K562 (cell line): ENCODE measurements around the gene FBXO8. TPM values are rescaled to one million over a fixed set of nuclear protein-coding genes. Genes with fewer than 3 reads are reported as not detected.
"Not testable (repeated sequence)": the region's sequence is repeated elsewhere in the genome, so short reads cannot be mapped to it uniquely, and the experiment has no call there.

Source experiments
- ATAC-seq: fragments of 200-7000 bp; cut with Tn5 transposase; 3 replicates; pipeline ENCODE4 v1.9.1; 2020; ENCODE audit warnings: moderate library complexity
- BruUV-seq: library from RNA; stranded (reverse); fragments of 400-500 nt; replicated peaks from 2 replicates; lab custom pipeline; 2021; lab: Mats Ljungman, UMichigan
- CTCF ChIA-PET: fragments of 300-600 bp; formaldehyde crosslinking; extraction: SDS; loops from one replicate; lab custom pipeline; 2021; ENCODE audit warnings: low intra/inter-chr PET ratio; lab: Yijun Ruan, JAX
- POLR2A ChIA-PET: fragments of 300-600, 350-650 bp; sonication (Branson Sonifier 250); formaldehyde crosslinking; extraction: SDS; loops from one replicate; lab custom pipeline; 2021; ENCODE audit warnings: antibody characterized with exemption, inconsistent platforms; lab: Yijun Ruan, JAX
- DNase-seq, 4 experiments: peaks; one replicate each; pipeline versions ENCODE4 v3.0.0 to v3.0.0-alpha.2; 2011 to 2018; ENCODE audit warnings: low spot score in 3 of 4, mixed read lengths in 3 of 4; ENCODE audit errors: extremely low read depth in 1 of 4
- FAIRE-seq: peaks from 2 replicates; lab custom pipeline; 2011; peaks lifted over from hg19 to GRCh38; lab: Jason Lieb, UNC
- H2AFZ ChIP-seq: 2 replicates; pipeline ENCODE4 v1.6.0; 2011; ENCODE audit warnings: low read depth, low read length, control low read depth, inconsistent platforms
- H3K27ac ChIP-seq: fragments of 200-600 bp; 3 replicates; pipeline ENCODE4 v1.8.0; 2011; ENCODE audit warnings: low read depth, mild to moderate bottlenecking, control low read depth, inconsistent platforms, low read length, moderate library complexity, mixed read lengths; ENCODE audit errors: extremely low read depth
- H3K27me3 ChIP-seq, 2 experiments: fragments of 300-600 bp in 1 of 2; 2 replicates in 1 of 2; 3 replicates in 1 of 2; pipeline versions ENCODE4 v1.6.0 to v1.8.0; 2011; ENCODE audit warnings: inconsistent platforms in 2 of 2, low read length in 2 of 2, mild to moderate bottlenecking in 1 of 2, mixed read lengths in 1 of 2, moderate library complexity in 1 of 2; ENCODE audit not compliant: control insufficient read depth in 2 of 2, insufficient read depth in 2 of 2
- H3K36me3 ChIP-seq: fragments of 300-600 bp; 3 replicates; pipeline ENCODE4 v1.8.0; 2011; ENCODE audit warnings: mild to moderate bottlenecking, low read length, inconsistent platforms; ENCODE audit not compliant: control insufficient read depth, insufficient read depth
- H3K4me1 ChIP-seq, 2 experiments: fragments of 200-600 bp in 1 of 2; replicated peaks in 1 of 2; 2 replicates in 1 of 2; 3 replicates in 1 of 2; pipeline versions ENCODE4 v1.5.1 to v1.8.0; 2011; ENCODE audit warnings: inconsistent platforms in 2 of 2, low read length in 2 of 2, mild to moderate bottlenecking in 1 of 2, mixed read lengths in 1 of 2, moderate library complexity in 1 of 2; ENCODE audit not compliant: control insufficient read depth in 2 of 2, insufficient read depth in 2 of 2
- H3K4me2 ChIP-seq: 2 replicates; pipeline ENCODE4 v1.6.1; 2011; ENCODE audit warnings: low read length, control low read depth, inconsistent platforms, mixed read lengths; ENCODE audit not compliant: insufficient read depth
- H3K4me3 ChIP-seq: fragments of 200-600 bp; sonication (generic), shearing (Covaris generic); 2 replicates; pipeline ENCODE4 v1.5.1; 2016; ENCODE audit warnings: control low read depth, inconsistent platforms
- H3K79me2 ChIP-seq: fragments of 200-600 bp; 3 replicates; pipeline ENCODE4 v1.8.0; 2011; ENCODE audit warnings: low read length, inconsistent platforms; ENCODE audit not compliant: control insufficient read depth, insufficient read depth
- H3K9ac ChIP-seq, 2 experiments: 2 replicates each; pipeline versions ENCODE4 v1.6.0 to v1.6.1; 2011; ENCODE audit warnings: low read depth in 2 of 2, low read length in 2 of 2, control low read depth in 1 of 2, inconsistent platforms in 1 of 2, mild to moderate bottlenecking in 1 of 2, mixed read lengths in 1 of 2; ENCODE audit not compliant: insufficient read depth in 1 of 2
- H3K9me1 ChIP-seq: one replicate; pipeline ENCODE4 v1.6.0; 2011; ENCODE audit warnings: inconsistent platforms, mild to moderate bottlenecking, low read length, moderate library complexity; ENCODE audit not compliant: control insufficient read depth, insufficient read depth
- H3K9me3 ChIP-seq: replicated peaks from 2 replicates; pipeline ENCODE4 v1.5.1; 2011; ENCODE audit warnings: low read depth, low read length, inconsistent platforms; ENCODE audit not compliant: control insufficient read depth, insufficient read depth
- H4K20me1 ChIP-seq: replicated peaks from 2 replicates; pipeline ENCODE4 v1.6.1; 2011; ENCODE audit warnings: low read length, inconsistent platforms, mixed read lengths; ENCODE audit not compliant: control insufficient read depth, insufficient read depth
- ADNP ChIP-seq: fragments of 200-800 bp; sonication (Bioruptor generic); IDR thresholded peaks from 2 replicates; pipeline ENCODE4 v1.6.1; 2016; ENCODE audit warnings: missing genetic modification characterization, missing compliant biosample characterization
- BRF2 ChIP-seq: IDR thresholded peaks from 3 replicates; pipeline ENCODE4 v1.6.1; 2011; ENCODE audit warnings: borderline replicate concordance, mild to moderate bottlenecking; ENCODE audit not compliant: insufficient read length, insufficient read depth
- ELF2 ChIP-seq: fragments of 250-450 bp; sonication (Bioruptor Pico); IDR thresholded peaks from 2 replicates; pipeline ENCODE4 v1.5.0; 2021; ENCODE audit warnings: mild to moderate bottlenecking
- EP400 ChIP-seq: fragments of 450-650 bp; IDR thresholded peaks from 2 replicates; pipeline ENCODE4 v1.6.1; 2017; ENCODE audit warnings: antibody characterized with exemption, mild to moderate bottlenecking, moderate library complexity
- HDGF ChIP-seq: fragments of 450-650 bp; IDR thresholded peaks from 2 replicates; pipeline ENCODE4 v1.6.1; 2016
- MCM3 ChIP-seq: fragments of 450-650 bp; IDR thresholded peaks from 2 replicates; pipeline ENCODE4 v1.6.1; 2016
- MNT ChIP-seq, 2 experiments: fragments of 450-650 bp; conservative IDR thresholded peaks; 2 replicates each; pipeline ENCODE4 v1.6.1; 2017; ENCODE audit warnings: mild to moderate bottlenecking in 2 of 2, moderate library complexity in 2 of 2
- NONO ChIP-seq, 2 experiments: fragments of 200-400 bp in 1 of 2; fragments of 450-650 bp in 1 of 2; formaldehyde crosslinking in 1 of 2; IDR thresholded peaks; 2 replicates each; pipeline ENCODE4 v1.6.1; 2017; ENCODE audit warnings: low read depth in 2 of 2, mild to moderate bottlenecking in 2 of 2, moderate library complexity in 2 of 2, low read length in 1 of 2
- PML ChIP-seq: IDR thresholded peaks from 2 replicates; pipeline ENCODE4 v1.6.1; 2012; ENCODE audit warnings: low read length, inconsistent platforms
- POLR2AphosphoS2 ChIP-seq: IDR thresholded peaks from 2 replicates; pipeline ENCODE4 v1.6.1; 2012; ENCODE audit warnings: low read length, improper control_type of control experiment
- POLR2AphosphoS5 ChIP-seq: IDR thresholded peaks from 2 replicates; pipeline ENCODE4 v1.6.1; 2011; ENCODE audit warnings: mild to moderate bottlenecking, low read depth, low read length, moderate library complexity; ENCODE audit not compliant: control insufficient read depth, insufficient read depth
- RBM34 ChIP-seq: fragments of 200-400 bp; formaldehyde crosslinking; IDR thresholded peaks from 2 replicates; pipeline ENCODE4 v1.6.1; 2018; ENCODE audit warnings: low read length, borderline replicate concordance; ENCODE audit not compliant: insufficient read depth
- RHOXF2B ChIP-seq: fragments of 250-450 bp; sonication (Bioruptor Pico); conservative IDR thresholded peaks from 2 replicates; pipeline ENCODE4 v1.5.1; 2021
- RNF2 ChIP-seq: sonication (generic); IDR thresholded peaks from 2 replicates; pipeline ENCODE4 v1.6.1; 2016
- SNAPC5 ChIP-seq: fragments of 250-450 bp; sonication (Bioruptor Pico); IDR thresholded peaks from 2 replicates; pipeline ENCODE4 v1.8.0; 2021; ENCODE audit warnings: moderate library complexity, mild to moderate bottlenecking, inconsistent platforms
- SP1 ChIP-seq: sonication (generic); formaldehyde crosslinking; IDR thresholded peaks from 2 replicates; pipeline ENCODE4 v1.8.1; 2022; ENCODE audit warnings: mild to moderate bottlenecking, missing genetic modification reagents
- whole genome bisulfite sequencing: fragments of 100-300 bp; shearing (Covaris generic); methylation state at CpG from one replicate; pipeline ENCODE4 v1.1.6; 2016; ENCODE audit warnings: low coverage, mixed read lengths; ENCODE audit not compliant: insufficient coverage; ENCODE audit errors: missing lambda C conversion rate; 5-methylcytosine and 5-hydroxymethylcytosine counted together
- in situ Hi-C: fragments of 300-500 bp; cut with MboI; formaldehyde crosslinking; loops from 4 replicates; pipeline ENCODE4 v1.15.0; 2018; ENCODE audit warnings: inconsistent platforms, mixed read lengths
- intact Hi-C: fragments of 100-400 bp; cut with micrococcal nuclease; formaldehyde crosslinking; loops from 2 replicates; pipeline ENCODE4 v1.14.2; 2022
- polyA plus RNA-seq, 8 experiments: library from polyadenylated mRNA; depleted of rRNA in 4 of 8; stranded (reverse) in 5 of 8; unstranded in 3 of 8; fragments of >200 nt; fragmentation: Nextera tagmentation in 2 of 8; fragmentation: Illumina TruSeq in 1 of 8; extraction: Ambion mirVana in 2 of 8; extraction: Trizol in 1 of 8; gene quantifications; 2 replicates each; pipeline versions ENCODE4 v1.2.1 to v1.2.3, GENCODE V29; 2011 to 2014; ENCODE audit warnings: inconsistent platforms in 1 of 8, missing spikeins in 1 of 8
- total RNA-seq, 7 experiments: library from RNA; depleted of rRNA in 6 of 7; stranded (reverse); fragments of >200 nt in 6 of 7; fragmentation: Illumina TruSeq in 2 of 7; extraction: Trizol in 2 of 7; gene quantifications; 2 replicates each; pipeline versions ENCODE4 v1.2.1 to v1.2.3, GENCODE V29; 2011 to 2021; ENCODE audit warnings: low replicate concordance in 1 of 7

The FBXO8 gene
- total and polyA plus RNA-seq, 9 of the 15 experiments (the other 6 are each of a cell fraction or from before 2014, with no cell fraction given) = 12.9 to 27.1 (median 14.8) TPM

GRCh38 chr4:174261432-174261831, 22.0 kb downstream of the FBXO8 start:
- H3K36me3 ChIP-seq, ATAC-seq, H3K9ac ChIP-seq, H3K4me2 ChIP-seq, H3K4me3 ChIP-seq, H3K27ac ChIP-seq, H3K27me3 ChIP-seq, CTCF ChIA-PET, H3K4me1 ChIP-seq, in situ Hi-C loops, intact Hi-C loops, H3K9me3 ChIP-seq, DNase-seq, H3K9me1 ChIP-seq, H4K20me1 ChIP-seq, H2AFZ ChIP-seq, BruUV-seq, FAIRE-seq: not testable (repeated sequence)
- POLR2A ChIA-PET = interaction anchor here (0.7 kb wide), 1 partner anchor 986 kb away, joined by 3 read pairs; no protein-coding TSS in a partner anchor
- WGBS = 100% methylated on average over 1 of the region's 1 CpG
- H3K79me2 ChIP-seq = peaks cover 16% of the 10 kb centered on the region

- BruUV-seq = no TSS peak
- no peak for TF ChIP-seq NONO (IDR thresholded peaks at IDR 0.05; ENCODE audit: low read depth in 2 of 2, low read length in 1 of 2)
- TF ChIP-seq MCM3 = no peak
- no peak for TF ChIP-seq BRF2
- no peak for TF ChIP-seq ADNP (tag)
- no peak for TF ChIP-seq RBM34
- no peak for TF ChIP-seq ELF2 (CRISPR knock-in tag)
- no peak for TF ChIP-seq RHOXF2B
- no peak for TF ChIP-seq PML
- TF ChIP-seq MNT (conservative IDR thresholded peaks at IDR 0.05) = no peak
- no peak for TF ChIP-seq SP1 (CRISPR knock-in tag)
- no peak for TF ChIP-seq RNF2
- no peak for TF ChIP-seq EP400
- TF ChIP-seq POLR2AphosphoS5 = no peak
- no peak for TF ChIP-seq POLR2AphosphoS2
- no peak for TF ChIP-seq HDGF
- no peak for TF ChIP-seq SNAPC5
These were observed 23.4 kb downstream of the FBXO8 start for GRCh38 chr4:174260099-174260498.

More at GRCh38 chr4:174260099-174260498, 23.4 kb downstream of the FBXO8 start:
- Histone ChIP-seq H4K20me1 (no peaks in the 10 kb centered on the region), H3K4me3 (no peak overlapping the region), H3K9me3 (no peaks in the 10 kb centered on the region), H3K27me3 (no peaks in the 10 kb centered on the region), H3K27ac (no peak overlapping the region), H3K79me2 (peaks cover 14% of the 10 kb centered on the region), H2AFZ (no peak overlapping the region), H3K4me2 (no peak overlapping the region), H3K36me3 (peaks cover 8% of the 10 kb centered on the region; the same call in 2 of the 3 replicates), H3K9ac (no peak overlapping the region), H3K9me1 (no peaks in the 10 kb centered on the region), H3K4me1 (peaks cover 0 to 3% of the 10 kb centered on the region in 2 experiments; a peak in 2 of 5 replicates)
- no peak for FAIRE-seq
- ATAC-seq = no peak
- no peak for DNase-seq
- intact Hi-C loops (no loop called here), in situ Hi-C loops (no loop called here)
- ChIA-PET CTCF (no interaction called here), POLR2A (no interaction called here)
- WGBS = 36% methylated on average over 3 of the region's 3 CpGs
